ENCODE results near the gene MEGF11.

The MEGF11 gene

GRCh38 chr15:66184936-66185790 is 68.4 kb downstream of the MEGF11 start:
- no peak overlapping the region for H3K4me3 ChIP-seq
- H3K27ac ChIP-seq: peak overlapping the region in 1 of 21 experiments; percentile 17

GRCh38 chr15:66184492-66184891 is 69.1 kb downstream of the MEGF11 start:
- H3K27ac ChIP-seq: no peak overlapping the region
- no peak overlapping the region for H3K4me3 ChIP-seq

GRCh38 chr15:66180531-66181097 is 72.9 kb downstream of the MEGF11 start:
- no peak overlapping the region for H3K27ac ChIP-seq
- H3K4me3 ChIP-seq: no peak overlapping the region

- H3K27ac ChIP-seq: no peak overlapping the region
- H3K4me3 ChIP-seq: no peak overlapping the region
These were observed 75.0 kb downstream of the MEGF11 start for GRCh38 chr15:66178531-66178910.

GRCh38 chr15:66172324-66172980 is 81.1 kb downstream of the MEGF11 start:
- Histone ChIP-seq H3K27ac (no peak overlapping the region), H3K4me3 (no peak overlapping the region)

GRCh38 chr15:66171841-66172240 is 81.7 kb downstream of the MEGF11 start:
- Histone ChIP-seq H3K27ac (no peak overlapping the region), H3K4me3 (no peak overlapping the region)

GRCh38 chr15:66170716-66171115 is 82.8 kb downstream of the MEGF11 start:
- H3K4me3 ChIP-seq: no peak overlapping the region
- no peak overlapping the region for H3K27ac ChIP-seq

GRCh38 chr15:66170042-66170441 is 83.5 kb downstream of the MEGF11 start:
- H3K27ac ChIP-seq: no peak overlapping the region
- no peak overlapping the region for H3K4me3 ChIP-seq

- Histone ChIP-seq H3K27ac (no peak overlapping the region), H3K4me3 (no peak overlapping the region)
These were observed 83.9 kb downstream of the MEGF11 start for GRCh38 chr15:66169625-66170024.

- Histone ChIP-seq H3K4me3 (no peak overlapping the region), H3K27ac (no peak overlapping the region)
These were observed 84.5 kb downstream of the MEGF11 start for GRCh38 chr15:66169023-66169422.

- Histone ChIP-seq H3K4me3 (no peak overlapping the region), H3K27ac (no peak overlapping the region)
These were observed 85.7 kb downstream of the MEGF11 start for GRCh38 chr15:66167854-66168253.

GRCh38 chr15:66165856-66166255 is 87.7 kb downstream of the MEGF11 start:
- H3K27ac ChIP-seq: no peak overlapping the region
- H3K4me3 ChIP-seq: no peak overlapping the region

GRCh38 chr15:66164788-66165187 is 88.8 kb downstream of the MEGF11 start:
- Histone ChIP-seq H3K27ac (no peak overlapping the region), H3K4me3 (no peak overlapping the region)

- H3K4me3 ChIP-seq: no peak overlapping the region
These were observed 90.0 kb downstream of the MEGF11 start for GRCh38 chr15:66163553-66163952.

GRCh38 chr15:66162286-66162685 is 91.3 kb downstream of the MEGF11 start:
- no peak overlapping the region for H3K27ac ChIP-seq
- H3K4me3 ChIP-seq: no peak overlapping the region

More at GRCh38 chr15:66163553-66163952, 90.0 kb downstream of the MEGF11 start:
- H3K27ac ChIP-seq: no peak overlapping the region

GRCh38 chr15:66161575-66162118 is 91.9 kb downstream of the MEGF11 start:
- Histone ChIP-seq H3K4me3 (no peak overlapping the region), H3K27ac (no peak overlapping the region)

- Histone ChIP-seq H3K4me3 (no peak overlapping the region), H3K27ac (no peak overlapping the region)
These were observed 92.4 kb downstream of the MEGF11 start for GRCh38 chr15:66161108-66161507.

GRCh38 chr15:66157507-66157906 is 96.0 kb downstream of the MEGF11 start:
- Histone ChIP-seq H3K4me3 (no peak overlapping the region), H3K27ac (no peak overlapping the region)

GRCh38 chr15:66156310-66156975 is 97.1 kb downstream of the MEGF11 start:
- Histone ChIP-seq H3K27ac (no peak overlapping the region), H3K4me3 (no peak overlapping the region)

- Histone ChIP-seq H3K4me3 (no peak overlapping the region), H3K27ac (no peak overlapping the region)
These were observed 98.5 kb downstream of the MEGF11 start for GRCh38 chr15:66155065-66155464.
